Activated naive CD4-positive, alpha-beta T cell treated with anti-CD3 and anti-CD28 coated beads, Interleukin-2, amount 50 U/mL, for 72 hours (primary cell): Measurements from ENCODE around the gene PCED1B. TPM values are rescaled to one million over a fixed set of nuclear protein-coding genes. Genes with fewer than 3 reads are reported as not detected.
A peak's percentile ranks its signal among the peaks of the same experiment; 100 is the strongest.
"Not testable (repeated sequence)": the region's sequence is repeated elsewhere in the genome, so short reads cannot be mapped to it uniquely, and the experiment has no call there.

Experiments
- ATAC-seq, 2 donors: fragments of 150-1000 bp; cut with Tn5 transposase; 2 replicates each; pipeline ENCODE4 v1.10.0; 2021; ENCODE audit warnings: mild to moderate bottlenecking in 2 of 2, moderate library complexity in 2 of 2
- DNase-seq, 2 donors: peaks; one replicate each; pipeline ENCODE4 v3.0.0; 2021 to 2022; ENCODE audit warnings: low spot score in 2 of 2
- H3K27ac Mint-ChIP-seq, 2 donors: one replicate each; pipeline ENCODE4 v1.8.0; 2022; ENCODE audit warnings: mild to moderate bottlenecking in 2 of 2, mixed read lengths in 2 of 2
- H3K36me3 Mint-ChIP-seq, 2 donors: one replicate each; pipeline ENCODE4 v1.8.0; 2022; ENCODE audit warnings: mixed read lengths in 2 of 2
- H3K9me3 Mint-ChIP-seq, 2 donors: one replicate each; pipeline ENCODE4 v1.8.0; 2022; ENCODE audit warnings: mixed read lengths in 2 of 2
- total RNA-seq, 2 donors: library from RNA; stranded (reverse); gene quantifications; one replicate each; pipeline ENCODE4 v1.2.3, GENCODE V29; 2022

Gene PCED1B
- total RNA-seq, 2 donors from 2014 or later, result 92.5 to 149 TPM

DNA sequence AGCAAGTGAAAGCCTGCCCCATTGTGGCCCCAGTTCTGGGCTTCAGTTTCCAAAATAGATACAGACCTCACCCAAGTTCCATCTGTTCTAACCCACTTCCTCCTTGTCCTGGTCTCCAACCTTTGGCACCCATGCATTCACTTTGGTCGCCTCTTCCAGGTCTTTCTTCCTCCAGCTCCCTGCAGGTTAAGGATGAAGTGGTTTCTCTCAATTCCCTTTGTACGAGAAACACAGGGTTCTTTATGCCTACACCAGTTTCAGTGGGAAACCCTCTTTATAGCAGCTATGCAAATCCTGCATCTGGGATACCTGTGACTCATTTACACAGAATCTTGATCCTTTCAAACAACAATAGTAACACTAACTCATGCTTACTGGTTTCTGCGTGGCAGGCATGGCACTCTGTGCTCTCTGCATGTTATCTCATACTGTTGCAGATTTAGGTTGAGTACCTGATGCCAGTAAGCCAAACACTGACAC, 110.9 kb downstream of the PCED1B start:
- ATAC-seq (peak; percentile 85 to 88), DNase-seq (no peak)
- Mint-ChIP-seq H3K27ac (peak overlapping the region; percentile 83 to 92), H3K9me3 (peaks cover 0 to 6% of the 10 kb centered on the region in 2 donors), H3K36me3 (peaks cover 34 to 59% of the 10 kb centered on the region in 2 donors)

DNA sequence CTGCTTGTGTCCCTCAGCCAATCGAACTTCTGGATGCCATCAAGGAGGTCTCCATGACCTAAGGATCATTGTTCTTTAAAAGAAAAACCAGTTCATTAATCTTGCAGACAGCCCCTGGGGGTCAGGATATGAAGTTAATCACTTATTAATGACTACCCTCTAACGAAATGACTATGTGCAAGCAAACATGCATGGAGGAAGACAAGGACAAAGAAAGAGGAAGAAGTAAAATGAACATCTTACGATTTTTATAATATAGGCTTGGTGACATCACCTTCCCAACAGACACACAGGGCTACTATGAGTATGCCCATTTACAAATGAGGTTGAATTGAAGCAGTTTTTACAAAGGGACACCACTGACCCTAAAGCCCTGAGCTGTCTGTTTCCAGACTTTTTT, 111.5 kb downstream of the PCED1B start:
- ATAC-seq, result peak; percentile 36 to 48
- no peak for DNase-seq
- Mint-ChIP-seq H3K9me3 (peaks cover 0 to 6% of the 10 kb centered on the region in 2 donors), H3K36me3 (peaks cover 34 to 59% of the 10 kb centered on the region in 2 donors), H3K27ac (peak overlapping the region; percentile 83 to 92)

DNA sequence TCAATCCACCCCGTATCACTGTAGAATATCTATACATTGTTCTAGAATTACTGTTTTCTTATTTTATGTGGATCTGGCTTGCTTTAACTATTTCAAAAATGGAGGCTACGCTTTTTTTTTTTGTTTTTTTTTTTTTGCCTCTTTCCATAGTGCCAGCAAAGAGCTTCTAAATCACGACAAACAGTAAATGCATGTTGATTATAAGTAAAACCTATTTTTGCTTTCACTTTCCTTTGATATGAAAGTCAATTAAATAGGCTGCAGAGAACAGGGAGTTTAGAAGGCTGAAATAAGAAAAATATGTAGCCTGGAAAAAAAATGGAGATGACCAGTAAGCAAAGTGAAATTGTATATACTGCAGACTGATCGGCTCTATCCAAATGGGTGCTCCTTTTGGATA, 112.6 kb downstream of the PCED1B start:
- DNase-seq (no peak), ATAC-seq (no peak)
- H3K9me3 Mint-ChIP-seq, result peaks cover 0 to 6% of the 10 kb centered on the region in 2 donors
- peak overlapping the region; percentile 83 to 92 for H3K27ac Mint-ChIP-seq
- H3K36me3 Mint-ChIP-seq, result peaks cover 29 to 56% of the 10 kb centered on the region in 2 donors

DNA sequence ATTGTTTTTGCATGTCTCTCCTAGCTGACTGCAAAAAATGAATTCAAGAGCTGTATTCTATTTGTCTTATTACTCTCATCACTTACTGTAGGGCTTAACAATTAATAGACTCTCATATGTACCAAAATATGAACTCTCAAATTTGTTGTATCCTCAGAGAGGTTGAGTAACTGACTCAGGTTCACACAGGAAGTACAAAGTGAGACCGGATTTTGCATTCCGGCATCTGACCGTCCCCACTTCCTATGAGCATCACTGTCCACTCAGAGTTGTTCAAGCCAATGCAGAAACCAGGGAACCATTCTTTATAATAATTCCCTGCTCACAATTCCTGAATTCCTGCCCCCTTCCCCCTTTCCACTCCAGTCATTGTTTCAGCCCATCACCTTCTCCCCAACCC, 113.6 kb downstream of the PCED1B start:
- Mint-ChIP-seq H3K27ac (peak overlapping the region; percentile 34 to 92), H3K36me3 (peaks cover 26 to 51% of the 10 kb centered on the region in 2 donors), H3K9me3 (peaks cover 0 to 6% of the 10 kb centered on the region in 2 donors)
- DNase-seq (no peak), ATAC-seq (peak in 1 of 2 donors; percentile 39)

DNA sequence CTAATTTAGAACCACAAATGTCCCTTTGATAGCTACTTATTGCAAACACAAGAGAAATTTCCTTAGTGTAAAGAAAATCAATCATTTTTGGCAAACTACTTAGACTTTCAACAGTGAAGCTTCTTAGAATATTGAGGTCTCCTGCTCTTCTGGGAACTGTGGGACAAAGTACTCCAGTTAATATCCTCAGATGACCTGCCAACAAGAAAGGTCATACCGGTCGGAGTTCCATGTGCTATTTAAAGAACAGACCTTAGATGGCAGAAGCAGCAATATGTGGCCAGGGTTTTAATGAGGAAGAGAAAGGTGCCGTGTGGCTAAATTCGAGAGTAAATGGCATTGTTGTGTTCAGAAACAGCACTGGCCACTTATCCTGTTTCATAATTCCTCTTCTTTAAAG, 115.1 kb downstream of the PCED1B start:
- Mint-ChIP-seq H3K36me3 (peaks cover 26 to 39% of the 10 kb centered on the region in 2 donors), H3K9me3 (peaks cover 0 to 6% of the 10 kb centered on the region in 2 donors), H3K27ac (peak overlapping the region in 1 of 2 donors; percentile 92)
- DNase-seq (no peak), ATAC-seq (no peak)

DNA sequence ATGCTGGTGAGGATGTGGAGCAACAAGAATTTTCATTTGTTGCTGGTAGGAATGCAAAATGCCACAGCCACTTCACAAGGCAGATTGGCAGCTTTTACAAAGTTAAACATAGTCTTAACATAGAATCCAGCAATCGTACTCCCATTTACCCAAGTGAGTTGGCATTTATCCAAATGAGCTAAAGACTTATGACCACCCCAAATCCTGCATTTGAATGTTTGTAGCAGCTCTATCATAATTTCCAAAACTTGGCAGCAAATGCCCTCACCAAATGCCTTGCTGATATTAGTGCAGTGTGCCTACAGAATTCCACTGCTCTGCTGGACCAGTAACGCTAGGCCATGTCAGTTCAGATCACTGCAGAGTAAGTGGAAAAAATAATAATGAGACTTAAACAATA, 121.0 kb downstream of the PCED1B start:
- peaks cover 15 to 19% of the 10 kb centered on the region in 2 donors for H3K36me3 Mint-ChIP-seq
- DNase-seq (no peak), ATAC-seq (no peak)
- H3K9me3 Mint-ChIP-seq, result no peaks in the 10 kb centered on the region
- peak overlapping the region in 1 of 2 donors; percentile 75 for H3K27ac Mint-ChIP-seq

DNA sequence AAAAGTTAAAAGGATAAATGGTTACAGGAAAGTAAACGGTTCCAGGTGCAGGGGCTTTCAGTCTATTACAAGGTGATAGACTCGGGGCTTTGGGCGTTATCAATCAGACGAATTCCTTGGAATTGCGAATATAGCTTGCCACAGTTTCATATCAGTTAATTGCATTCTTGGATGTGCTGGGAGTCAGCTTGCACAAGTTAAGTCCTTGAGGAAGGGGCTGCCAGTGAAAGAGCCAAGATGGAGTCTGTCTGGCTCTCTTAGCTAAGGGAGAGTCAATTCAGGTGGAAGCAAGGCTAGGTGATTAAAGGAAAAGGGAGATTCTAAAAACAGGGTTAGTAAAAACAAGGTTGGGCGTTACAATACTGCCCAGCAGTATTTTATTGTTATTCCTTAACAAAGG, 121.8 kb downstream of the PCED1B start:
- Mint-ChIP-seq H3K36me3 (peaks cover 16 to 26% of the 10 kb centered on the region in 2 donors), H3K27ac (peak overlapping the region in 1 of 2 donors; percentile 75)
- not testable (repeated sequence) for ATAC-seq, H3K9me3 Mint-ChIP-seq, DNase-seq

DNA sequence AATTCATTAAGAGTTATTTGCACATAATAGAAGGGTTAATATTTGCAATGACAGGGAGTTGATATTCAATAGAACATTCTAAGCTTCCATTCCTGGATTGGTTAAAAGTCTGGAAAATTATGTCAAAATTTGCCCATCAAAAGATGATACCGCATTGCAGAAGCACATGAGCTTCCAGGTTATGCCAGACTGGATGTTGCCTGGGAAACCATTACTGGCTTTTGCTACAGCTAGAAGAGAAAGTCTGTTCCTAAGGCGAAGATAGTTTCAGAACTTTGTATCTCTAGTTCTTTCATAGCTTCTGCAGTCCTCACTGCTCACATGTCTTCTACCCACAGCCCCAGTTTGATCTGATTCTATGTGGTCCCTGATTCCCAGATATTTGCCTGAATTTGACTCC, 122.8 kb downstream of the PCED1B start:
- Mint-ChIP-seq H3K9me3 (no peaks in the 10 kb centered on the region), H3K36me3 (peaks cover 20 to 35% of the 10 kb centered on the region in 2 donors), H3K27ac (no peak overlapping the region)
- no peak for ATAC-seq
- no peak for DNase-seq

DNA sequence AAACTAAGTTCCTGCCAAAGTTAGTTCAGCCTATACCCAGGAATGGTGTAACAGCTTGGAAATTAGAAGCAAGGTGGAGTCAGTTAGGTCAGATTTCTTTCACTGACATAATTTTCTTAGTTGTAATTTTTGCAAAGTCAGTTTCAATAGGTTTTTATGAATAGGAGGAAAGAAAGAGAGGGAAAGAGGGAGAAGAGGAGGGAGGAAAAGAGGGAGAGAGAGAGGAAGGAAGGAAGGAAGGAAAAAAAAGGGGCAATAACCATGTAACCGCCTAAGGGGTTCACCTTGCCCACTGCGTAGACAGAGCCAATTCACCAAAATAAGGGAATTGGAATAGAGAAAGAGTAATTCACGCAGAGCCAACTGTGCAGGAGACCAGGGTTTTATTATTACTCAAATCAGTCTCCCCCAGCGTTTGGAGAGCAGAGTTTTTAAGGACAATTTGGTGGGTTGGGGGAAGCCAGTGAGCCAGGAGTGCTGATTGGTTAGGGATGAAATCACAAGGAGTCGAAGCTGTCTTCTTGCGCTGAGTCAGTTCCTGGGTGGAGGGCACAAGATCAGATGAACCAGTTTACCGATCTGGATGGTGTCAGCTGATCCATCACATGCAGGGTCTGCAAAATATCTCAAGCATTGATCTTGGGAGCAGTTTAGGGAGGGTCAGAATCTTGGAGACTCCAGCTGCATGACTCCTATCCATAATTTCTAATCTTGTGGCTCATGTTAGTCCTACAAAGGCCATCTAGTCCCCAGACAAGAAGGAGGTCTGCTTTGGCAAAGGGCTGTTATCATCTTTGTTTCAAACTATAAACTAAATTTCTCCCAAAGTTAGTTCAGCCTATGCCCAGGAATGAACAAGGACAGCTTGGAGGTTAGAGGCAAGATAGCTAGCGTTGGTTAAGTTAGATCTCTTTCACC, 126.4 kb downstream of the PCED1B start:
- DNase-seq (no peak), ATAC-seq (peak in 1 of 2 donors; percentile 13)
- Mint-ChIP-seq H3K9me3 (no peaks in the 10 kb centered on the region), H3K27ac (peak overlapping the region; percentile 40 to 100), H3K36me3 (peaks cover 36 to 40% of the 10 kb centered on the region in 2 donors)

DNA sequence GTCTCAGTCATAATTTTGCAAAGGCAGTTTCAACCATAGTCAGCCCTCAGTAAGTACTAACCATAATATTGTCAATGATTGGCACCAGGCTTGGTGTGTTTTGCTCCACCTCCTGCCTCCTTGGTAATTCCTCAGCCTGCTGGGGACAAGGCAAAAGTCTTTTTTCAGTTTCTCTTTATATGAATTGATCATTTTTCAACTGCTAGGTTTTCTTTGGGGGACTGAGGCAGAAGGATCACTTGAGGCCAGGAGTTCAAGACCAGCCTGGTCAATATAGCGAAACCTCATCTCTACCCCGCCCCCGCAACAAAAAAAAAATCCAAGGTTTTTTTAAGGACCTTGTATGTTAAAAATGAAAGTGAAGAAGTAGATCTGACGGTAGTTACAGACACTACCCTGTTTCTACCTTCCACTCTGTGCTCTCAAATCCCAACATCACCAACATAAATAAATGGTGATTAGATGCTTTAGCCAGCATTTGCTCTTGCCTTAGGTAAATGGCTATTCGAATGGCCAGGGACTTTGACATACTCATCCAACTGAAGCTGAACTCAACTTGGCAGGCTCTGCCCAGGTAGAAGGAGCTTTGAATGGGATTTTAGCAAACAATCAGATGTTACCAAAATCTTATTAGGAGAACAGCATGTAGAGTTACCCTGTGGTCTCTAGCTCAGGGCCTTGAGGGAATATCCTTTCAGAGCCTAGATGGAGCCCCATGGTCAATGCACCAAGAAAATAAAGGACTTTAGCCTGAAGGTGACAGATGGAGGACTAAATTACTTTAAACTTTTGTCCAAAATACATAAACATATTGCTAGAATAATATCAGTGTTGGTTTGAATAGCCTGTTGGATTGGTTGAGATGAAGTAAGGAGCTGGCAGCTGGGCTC, 127.3 kb downstream of the PCED1B start:
- Mint-ChIP-seq H3K36me3 (peaks cover 39 to 43% of the 10 kb centered on the region in 2 donors), H3K27ac (peak overlapping the region; percentile 58 to 100), H3K9me3 (no peaks in the 10 kb centered on the region)
- ATAC-seq (peak; percentile 52 to 55), DNase-seq (no peak)

DNA sequence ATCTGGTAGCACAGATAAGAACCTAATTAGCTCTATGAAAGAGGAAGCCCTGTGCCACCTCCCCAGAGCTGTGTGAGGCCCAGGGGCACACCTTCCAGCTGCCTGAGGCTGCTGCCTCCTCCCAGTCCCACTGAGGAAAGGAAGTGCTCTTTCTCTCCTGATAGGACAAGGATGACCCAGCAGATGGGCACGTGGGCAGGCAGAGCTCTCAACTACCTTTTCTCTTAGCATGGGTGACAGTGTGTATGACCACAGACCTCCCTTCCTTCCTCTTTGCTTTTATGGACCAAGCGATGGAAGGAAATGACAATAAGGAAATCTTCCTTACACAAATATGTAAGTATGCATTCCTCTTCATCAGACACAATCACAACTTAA, 127.9 kb downstream of the PCED1B start:
- Mint-ChIP-seq H3K36me3 (peaks cover 39 to 49% of the 10 kb centered on the region in 2 donors), H3K9me3 (no peaks in the 10 kb centered on the region), H3K27ac (peak overlapping the region; percentile 58 to 100)
- ATAC-seq, result peak; percentile 32 to 74
- DNase-seq, result peak in 1 of 2 donors; percentile 76

DNA sequence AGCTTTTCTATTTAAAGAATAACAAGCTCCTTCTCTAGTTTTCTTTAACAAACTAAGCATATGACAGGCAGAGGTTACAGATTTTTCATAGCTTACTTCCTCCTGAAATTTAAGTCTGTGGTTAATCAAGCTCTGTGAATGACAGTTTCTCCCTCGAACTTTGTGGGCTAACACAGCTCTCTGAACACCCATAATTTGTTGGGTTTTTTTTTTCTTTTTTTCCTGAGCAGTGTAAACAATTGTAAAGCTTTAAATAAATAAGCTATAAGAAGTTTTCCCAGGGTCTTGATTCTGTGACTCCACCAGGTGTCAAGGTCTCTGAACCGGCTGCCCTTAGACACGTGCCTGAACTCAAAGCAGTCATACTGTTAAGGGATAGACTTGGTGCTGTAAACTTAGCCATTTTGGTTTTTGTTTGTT, 128.4 kb downstream of the PCED1B start:
- Mint-ChIP-seq H3K27ac (peak overlapping the region; percentile 58 to 100), H3K9me3 (no peaks in the 10 kb centered on the region), H3K36me3 (peaks cover 44 to 53% of the 10 kb centered on the region in 2 donors)
- ATAC-seq, result no peak
- DNase-seq, result no peak

DNA sequence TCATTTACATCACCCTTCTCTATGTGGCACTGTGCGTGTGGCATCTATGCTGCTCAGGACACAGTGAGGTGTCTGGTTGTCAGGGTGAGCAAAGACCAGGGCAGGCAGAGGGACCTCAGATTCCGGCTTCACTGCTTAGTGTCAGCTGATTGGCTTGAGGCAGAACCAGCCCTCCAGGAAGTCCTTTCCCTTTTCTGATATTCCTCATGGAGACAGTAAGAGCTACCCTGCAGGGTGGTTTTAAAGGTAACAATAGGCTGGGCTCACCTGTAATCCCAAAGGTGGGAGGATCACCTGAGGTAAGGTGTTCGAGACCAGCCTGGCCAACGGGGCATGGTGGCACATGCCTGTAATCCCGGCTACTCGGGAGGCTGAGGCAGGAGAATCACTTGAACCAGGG, 129.6 kb downstream of the PCED1B start:
- DNase-seq (no peak), ATAC-seq (no peak)
- Mint-ChIP-seq H3K9me3 (no peaks in the 10 kb centered on the region), H3K27ac (peak overlapping the region; percentile 58 to 100), H3K36me3 (peaks cover 55 to 65% of the 10 kb centered on the region in 2 donors)

DNA sequence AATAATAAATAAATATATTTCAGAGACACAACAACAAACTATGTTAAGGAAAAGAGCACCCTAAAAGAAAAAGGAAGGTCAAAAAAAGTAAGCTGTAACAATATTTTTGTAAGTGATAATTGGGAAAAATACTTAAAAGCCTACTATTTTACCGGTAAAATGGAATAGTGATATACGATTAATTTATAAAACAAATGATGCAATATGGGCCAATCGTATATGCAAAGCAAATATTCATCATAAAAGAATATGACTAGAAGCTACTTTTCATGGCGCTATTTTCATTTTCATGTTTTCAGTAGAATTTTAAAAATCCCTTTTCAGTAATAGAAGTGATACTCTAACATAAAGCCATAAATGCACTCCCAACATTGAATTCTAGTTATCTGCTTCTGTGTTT, 131.4 kb downstream of the PCED1B start:
- H3K36me3 Mint-ChIP-seq, result peaks cover 58 to 64% of the 10 kb centered on the region in 2 donors
- no peaks in the 10 kb centered on the region for H3K9me3 Mint-ChIP-seq
- ATAC-seq (no peak), DNase-seq (no peak)
- H3K27ac Mint-ChIP-seq, result peak overlapping the region; percentile 99 to 100

DNA sequence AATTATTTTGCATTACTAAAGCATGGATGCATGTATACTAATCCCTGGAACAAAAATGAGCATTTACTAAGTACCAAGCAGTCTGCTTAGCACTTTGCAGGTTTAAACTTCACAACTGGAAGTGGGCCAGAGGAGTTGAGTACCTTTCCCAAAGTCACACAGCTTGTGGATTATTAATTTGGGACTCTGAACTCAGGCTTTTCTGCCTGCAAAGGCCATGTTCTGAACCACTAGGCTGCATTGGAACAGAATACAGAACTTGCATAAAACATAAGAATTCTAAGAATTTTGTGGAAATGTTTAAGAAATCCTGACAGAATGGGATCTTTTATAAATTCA, 133.2 kb downstream of the PCED1B start:
- H3K9me3 Mint-ChIP-seq, result no peaks in the 10 kb centered on the region
- peak overlapping the region; percentile 99 to 100 for H3K27ac Mint-ChIP-seq
- peaks cover 68 to 70% of the 10 kb centered on the region in 2 donors for H3K36me3 Mint-ChIP-seq
- ATAC-seq (no peak), DNase-seq (no peak)

DNA sequence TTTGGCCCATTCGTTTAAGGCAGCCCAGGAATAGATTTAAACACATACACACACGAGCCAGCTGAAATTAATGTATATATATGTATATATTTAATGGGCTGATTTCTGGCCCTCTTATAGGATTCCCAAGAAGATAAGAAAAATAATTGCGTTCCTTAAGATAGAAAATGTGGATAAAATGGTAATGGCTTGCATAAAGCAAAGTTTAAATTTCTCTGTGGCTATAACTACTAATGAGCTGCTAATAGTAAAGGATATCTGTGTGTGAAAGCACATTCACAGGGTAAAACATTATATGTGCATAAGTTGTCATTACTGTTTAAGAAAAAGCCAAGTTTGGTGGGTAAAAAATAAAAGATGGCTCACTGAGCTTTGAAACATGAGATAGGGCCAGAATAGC, 134.0 kb downstream of the PCED1B start:
- peak overlapping the region; percentile 99 to 100 for H3K27ac Mint-ChIP-seq
- ATAC-seq (no peak), DNase-seq (no peak)
- H3K9me3 Mint-ChIP-seq, result no peaks in the 10 kb centered on the region
- H3K36me3 Mint-ChIP-seq, result peaks cover 75% of the 10 kb centered on the region in 2 donors
